A673 (cell line): Measurements from ENCODE around the gene CACNG8. TPM values are rescaled to one million over a fixed set of nuclear protein-coding genes. Genes with fewer than 3 reads are reported as not detected.

ENCODE experiments used
- BruUV-seq: library from RNA; stranded (reverse); fragments of 400-500 nt; replicated peaks from 2 replicates; lab custom pipeline; 2021; lab: Mats Ljungman, UMichigan
- CTCF ChIA-PET: fragments of 300-600 bp; sonication (Branson Sonifier 250); formaldehyde crosslinking; loops from one replicate; lab custom pipeline; 2022; ENCODE audit warnings: antibody characterized with exemption; lab: Charles Lee
- POLR2A ChIA-PET: fragments of 300-600 bp; sonication (Branson Sonifier 250); formaldehyde crosslinking; loops from one replicate; lab custom pipeline; 2022; ENCODE audit warnings: antibody characterized with exemption; ENCODE audit not compliant: low non-redundant PET; lab: Charles Lee
- DNase-seq: peaks from one replicate; pipeline ENCODE4 v3.0.0-alpha.2; 2015; ENCODE audit warnings: low spot score
- H3K27ac ChIP-seq: fragments of 200-600 bp; sonication (generic); 2 replicates; pipeline ENCODE4 v1.5.1; 2016; ENCODE audit warnings: mixed run types, low read depth, mild to moderate bottlenecking, mixed read lengths, antibody characterized with exemption, low read length; ENCODE audit not compliant: poor library complexity, severe bottlenecking
- H3K27me3 ChIP-seq: fragments of 200-600 bp; sonication (generic); replicated peaks from 2 replicates; pipeline ENCODE4 v1.6.1; 2017; ENCODE audit warnings: mixed run types, low read depth, mild to moderate bottlenecking, mixed read lengths, antibody characterized with exemption, low read length; ENCODE audit not compliant: insufficient read depth, poor library complexity
- H3K36me3 ChIP-seq: fragments of 200-600 bp; sonication (generic); 2 replicates; pipeline ENCODE4 v1.6.1; 2016; ENCODE audit warnings: mixed run types, mild to moderate bottlenecking, mixed read lengths, antibody characterized with exemption, low read length; ENCODE audit not compliant: insufficient read depth, poor library complexity, severe bottlenecking
- H3K4me1 ChIP-seq: fragments of 200-600 bp; sonication (generic); 2 replicates; pipeline ENCODE4 v1.6.1; 2017; ENCODE audit warnings: mixed run types, mild to moderate bottlenecking, mixed read lengths, antibody characterized with exemption, low read length; ENCODE audit not compliant: insufficient read depth, poor library complexity, severe bottlenecking
- H3K4me3 ChIP-seq: fragments of 200-600 bp; sonication (generic); 2 replicates; pipeline ENCODE4 v1.5.1; 2016; ENCODE audit warnings: low read depth, mixed run types, mild to moderate bottlenecking, mixed read lengths, low read length; ENCODE audit not compliant: poor library complexity, severe bottlenecking
- H3K9me3 ChIP-seq: fragments of 200-600 bp; sonication (generic); 2 replicates; pipeline ENCODE4 v1.6.1; 2016; ENCODE audit warnings: mixed run types, low read depth, mild to moderate bottlenecking, mixed read lengths, antibody characterized with exemption, low read length; ENCODE audit not compliant: poor library complexity, severe bottlenecking
- EZH2 ChIP-seq: fragments of 200-600 bp; sonication (generic); IDR thresholded peaks from 2 replicates; pipeline ENCODE4 v1.6.1; 2017; ENCODE audit warnings: borderline replicate concordance, low read depth, mild to moderate bottlenecking, mixed read lengths, antibody characterized with exemption, low read length; ENCODE audit not compliant: poor library complexity, severe bottlenecking
- intact Hi-C: fragments of 100-400 bp; cut with micrococcal nuclease; formaldehyde crosslinking; loops from one replicate; pipeline ENCODE4 v1.10.0; 2022; ENCODE audit not compliant: unreplicated experiment
- total RNA-seq: library from RNA; stranded (reverse); gene quantifications from 2 replicates; pipeline ENCODE4 v1.2.3, GENCODE V29; 2021
- TF ChIP-seq, protein P1 (sequence below): fragments of 300-800, 200-600 bp; sonication (generic); conservative IDR thresholded peaks from 2 replicates; pipeline ENCODE4 v1.5.1; 2017; ENCODE audit warnings: low read depth, mild to moderate bottlenecking, antibody characterized with exemption, low read length, moderate library complexity, mixed read lengths

Gene CACNG8
- total RNA-seq, 1 experiment from 2014 or later: 1.3 TPM

DNA sequence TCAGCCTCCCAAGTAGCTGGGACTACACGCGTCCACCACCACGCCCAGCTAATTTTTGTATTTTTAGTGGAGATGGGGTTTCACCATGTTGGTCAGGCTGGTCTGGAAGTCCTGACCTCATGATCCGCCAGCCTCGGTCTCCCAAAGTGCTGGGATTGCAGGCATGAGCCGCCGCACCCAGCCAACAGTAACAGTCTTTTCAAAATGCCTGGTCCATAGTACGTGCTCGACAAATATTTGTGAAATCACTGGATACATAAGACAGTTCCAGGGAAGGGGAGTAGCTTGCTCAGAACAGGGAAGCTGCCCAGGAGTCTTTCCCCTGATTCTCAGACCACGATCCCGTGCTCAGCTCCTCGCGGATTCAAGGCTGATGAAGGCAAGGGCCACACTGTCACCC, 59.2 kb downstream of the CACNG8 start:
- intact Hi-C loops: no loop called here
- ChIA-PET CTCF (interaction anchor here (0.5 kb wide), 1 partner anchor 93 kb away, joined by 6 read pairs; no protein-coding TSS in a partner anchor), POLR2A (no interaction called here)
- no peak for DNase-seq
- no peak for TF ChIP-seq EZH2
- TF ChIP-seq, protein P1, sequence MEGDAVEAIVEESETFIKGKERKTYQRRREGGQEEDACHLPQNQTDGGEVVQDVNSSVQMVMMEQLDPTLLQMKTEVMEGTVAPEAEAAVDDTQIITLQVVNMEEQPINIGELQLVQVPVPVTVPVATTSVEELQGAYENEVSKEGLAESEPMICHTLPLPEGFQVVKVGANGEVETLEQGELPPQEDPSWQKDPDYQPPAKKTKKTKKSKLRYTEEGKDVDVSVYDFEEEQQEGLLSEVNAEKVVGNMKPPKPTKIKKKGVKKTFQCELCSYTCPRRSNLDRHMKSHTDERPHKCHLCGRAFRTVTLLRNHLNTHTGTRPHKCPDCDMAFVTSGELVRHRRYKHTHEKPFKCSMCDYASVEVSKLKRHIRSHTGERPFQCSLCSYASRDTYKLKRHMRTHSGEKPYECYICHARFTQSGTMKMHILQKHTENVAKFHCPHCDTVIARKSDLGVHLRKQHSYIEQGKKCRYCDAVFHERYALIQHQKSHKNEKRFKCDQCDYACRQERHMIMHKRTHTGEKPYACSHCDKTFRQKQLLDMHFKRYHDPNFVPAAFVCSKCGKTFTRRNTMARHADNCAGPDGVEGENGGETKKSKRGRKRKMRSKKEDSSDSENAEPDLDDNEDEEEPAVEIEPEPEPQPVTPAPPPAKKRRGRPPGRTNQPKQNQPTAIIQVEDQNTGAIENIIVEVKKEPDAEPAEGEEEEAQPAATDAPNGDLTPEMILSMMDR: no peak
- Histone ChIP-seq H3K4me1 (peaks cover 10% of the 10 kb centered on the region), H3K4me3 (no peak overlapping the region), H3K27ac (no peak overlapping the region), H3K36me3 (no peaks in the 10 kb centered on the region), H3K27me3 (no peaks in the 10 kb centered on the region), H3K9me3 (no peaks in the 10 kb centered on the region)
- BruUV-seq: no TSS peak

DNA sequence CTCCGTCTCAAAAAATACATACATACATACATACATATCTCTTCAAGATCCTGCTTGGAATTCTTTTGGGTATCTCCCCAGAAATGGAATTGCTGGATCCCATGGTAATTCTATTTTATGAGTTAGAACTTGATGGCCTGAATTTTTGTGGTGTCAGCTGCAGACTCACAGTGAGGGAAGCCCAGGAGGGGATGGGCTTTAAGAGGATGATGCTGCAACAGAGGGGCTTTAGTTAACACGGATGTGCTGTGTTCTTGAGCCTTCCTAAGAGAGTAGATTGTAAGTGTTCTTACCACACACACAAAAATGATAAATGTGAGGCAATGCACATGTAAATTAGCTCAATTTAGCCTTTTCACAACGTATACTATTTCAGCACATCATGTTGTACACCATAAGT, 60.5 kb downstream of the CACNG8 start:
- no TSS peak for BruUV-seq
- intact Hi-C loops: no loop called here
- Histone ChIP-seq H3K36me3 (no peaks in the 10 kb centered on the region), H3K27me3 (no peaks in the 10 kb centered on the region), H3K27ac (no peak overlapping the region), H3K9me3 (no peaks in the 10 kb centered on the region), H3K4me3 (no peak overlapping the region), H3K4me1 (peaks cover 10% of the 10 kb centered on the region)
- POLR2A ChIA-PET: no interaction called here
- DNase-seq: no peak
- CTCF ChIA-PET: interaction anchor here (1.1 to 1.3 kb wide), 4 partner anchors 116 to 230 kb away, joined by 3 to 4 read pairs (median 4); no protein-coding TSS in a partner anchor
- no peak for TF ChIP-seq EZH2
- TF ChIP-seq, protein P1: no peak

DNA sequence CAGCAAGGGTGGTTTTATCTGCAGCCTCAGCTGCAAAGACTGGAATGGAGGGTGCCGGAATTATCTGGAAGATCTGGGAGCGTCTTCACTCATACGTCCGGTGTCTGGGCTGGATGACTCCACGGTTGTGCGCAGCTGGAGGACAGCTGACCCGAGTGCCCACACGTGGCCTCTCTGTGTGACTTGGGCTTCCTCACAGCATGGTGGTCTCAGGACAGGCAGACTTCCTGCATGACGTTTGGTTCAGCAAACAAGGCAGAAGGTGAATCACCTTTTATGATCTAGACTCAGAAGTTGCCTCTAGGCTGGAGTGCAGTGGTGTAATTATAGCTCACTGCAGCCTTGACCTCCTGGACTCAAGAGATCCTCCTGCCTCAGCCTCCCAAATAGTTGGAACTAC, 61.9 kb downstream of the CACNG8 start:
- Histone ChIP-seq H3K27me3 (no peaks in the 10 kb centered on the region), H3K9me3 (no peaks in the 10 kb centered on the region), H3K4me1 (peaks cover 10% of the 10 kb centered on the region), H3K27ac (no peak overlapping the region), H3K4me3 (no peak overlapping the region), H3K36me3 (no peaks in the 10 kb centered on the region)
- intact Hi-C loops: loop anchor here (1.0 kb wide), 2 partner anchors 118 to 182 kb away; no protein-coding TSS in a partner anchor
- ChIA-PET POLR2A (no interaction called here), CTCF (interaction anchor here (0.7 kb wide), 1 partner anchor 10 kb away, joined by 4 read pairs; no protein-coding TSS in a partner anchor)
- DNase-seq: no peak
- TF ChIP-seq EZH2: no peak
- TF ChIP-seq, protein P1: no peak
- BruUV-seq: no TSS peak
